IMR-90 (cell line): ENCODE measurements around the gene MLIP. TPM values are rescaled to one million over a fixed set of nuclear protein-coding genes. Genes with fewer than 3 reads are reported as not detected.

Source experiments
- ATAC-seq: fragments of 200-7000 bp; cut with Tn5 transposase; 2 replicates; pipeline ENCODE4 v1.9.1; 2020; ENCODE audit warnings: low read depth, mild to moderate bottlenecking, moderate library complexity
- BruUV-seq: library from RNA; stranded (reverse); fragments of 400-500 nt; replicated peaks from 2 replicates; lab custom pipeline; 2021; lab: Mats Ljungman, UMichigan
- CTCF ChIA-PET: fragments of 300-600 bp; formaldehyde crosslinking; extraction: SDS; loops from one replicate; lab custom pipeline; 2021; ENCODE audit warnings: antibody characterized with exemption; lab: Yijun Ruan, JAX
- POLR2A ChIA-PET: fragments of 300-600 bp; sonication (Branson Sonifier 250); formaldehyde crosslinking; loops from one replicate; lab custom pipeline; 2022; ENCODE audit warnings: antibody characterized with exemption; ENCODE audit not compliant: unreplicated experiment; lab: Charles Lee
- DNase-seq: peaks from one replicate; pipeline ENCODE4 v3.0.0; 2013
- H2AFZ ChIP-seq: replicated peaks from 2 replicates; pipeline ENCODE3; 2013; ENCODE audit warnings: low read length, mild to moderate bottlenecking; ENCODE audit not compliant: poor library complexity
- H2AK5ac ChIP-seq: 2 replicates; pipeline ENCODE4 v1.6.1; 2013; ENCODE audit warnings: low read depth, low read length, inconsistent platforms
- H2AK9ac ChIP-seq: replicated peaks from 2 replicates; pipeline ENCODE3; 2013; ENCODE audit warnings: mild to moderate bottlenecking, low read depth, low read length, moderate library complexity; ENCODE audit not compliant: poor library complexity
- H2BK120ac ChIP-seq: 2 replicates; pipeline ENCODE4 v1.6.1; 2013; ENCODE audit warnings: low read depth, low read length, inconsistent platforms
- H2BK15ac ChIP-seq: 3 replicates; pipeline ENCODE4 v1.6.1; 2013; ENCODE audit warnings: low read depth, low read length, inconsistent platforms
- H2BK20ac ChIP-seq: 2 replicates; pipeline ENCODE4 v1.6.1; 2013; ENCODE audit warnings: low read depth, mild to moderate bottlenecking, inconsistent platforms, low read length, moderate library complexity
- H2BK5ac ChIP-seq: 2 replicates; pipeline ENCODE4 v1.6.1; 2013; ENCODE audit warnings: mild to moderate bottlenecking, low read depth, low read length, inconsistent platforms; ENCODE audit not compliant: poor library complexity, severe bottlenecking
- H3K14ac ChIP-seq: replicated peaks from 2 replicates; pipeline ENCODE4 v1.6.1; 2013; ENCODE audit warnings: low read depth, low read length, inconsistent platforms
- H3K18ac ChIP-seq: 2 replicates; pipeline ENCODE4 v1.6.1; 2013; ENCODE audit warnings: low read depth, low read length, control low read depth
- H3K23ac ChIP-seq: 2 replicates; pipeline ENCODE4 v1.6.1; 2013; ENCODE audit warnings: low read depth, low read length, inconsistent platforms
- H3K27ac ChIP-seq: 2 replicates; pipeline ENCODE4 v1.5.1; 2013; ENCODE audit warnings: mild to moderate bottlenecking, control low read depth, low read length; ENCODE audit not compliant: insufficient read depth
- H3K27me3 ChIP-seq: 2 replicates; pipeline ENCODE4 v1.6.1; 2013; ENCODE audit warnings: low read length; ENCODE audit not compliant: control insufficient read depth, insufficient read depth
- H3K36me3 ChIP-seq: 2 replicates; pipeline ENCODE4 v1.6.1; 2013; ENCODE audit warnings: low read length, mixed read lengths; ENCODE audit not compliant: control insufficient read depth, insufficient read depth
- H3K4ac ChIP-seq: 2 replicates; pipeline ENCODE4 v1.6.1; 2013; ENCODE audit warnings: low read depth, low read length, inconsistent platforms
- H3K4me1 ChIP-seq: 2 replicates; pipeline ENCODE4 v1.6.1; 2013; ENCODE audit warnings: low read length, mixed read lengths; ENCODE audit not compliant: control insufficient read depth, insufficient read depth
- H3K4me2 ChIP-seq: 2 replicates; pipeline ENCODE4 v1.6.1; 2013; ENCODE audit warnings: low read depth, mild to moderate bottlenecking, control low read depth, low read length, moderate library complexity
- H3K4me3 ChIP-seq: 2 replicates; pipeline ENCODE4 v1.5.1; 2013; ENCODE audit warnings: low read depth, mild to moderate bottlenecking, control low read depth, low read length, moderate library complexity; ENCODE audit not compliant: insufficient read depth
- H3K56ac ChIP-seq: 2 replicates; pipeline ENCODE4 v1.6.1; 2013; ENCODE audit warnings: low read length, inconsistent platforms; ENCODE audit not compliant: insufficient read depth; ENCODE audit errors: extremely low read depth
- H3K79me1 ChIP-seq, 2 experiments: 2 replicates each; pipeline ENCODE4 v1.6.1; 2013; ENCODE audit warnings: low read length in 2 of 2, inconsistent platforms in 1 of 2, low read depth in 1 of 2
- H3K9ac ChIP-seq: 2 replicates; pipeline ENCODE4 v1.6.1; 2013; ENCODE audit warnings: low read depth, low read length, control low read depth
- H3K9me1 ChIP-seq: 2 replicates; pipeline ENCODE4 v1.6.1; 2013; ENCODE audit warnings: low read length, inconsistent platforms; ENCODE audit not compliant: insufficient read depth
- H3K9me3 ChIP-seq: 2 replicates; pipeline ENCODE4 v1.6.1; 2013; ENCODE audit warnings: low read length; ENCODE audit not compliant: control insufficient read depth, insufficient read depth
- H4K20me1 ChIP-seq: 2 replicates; pipeline ENCODE4 v1.6.1; 2013; ENCODE audit warnings: low read length, inconsistent platforms; ENCODE audit not compliant: insufficient read depth
- H4K5ac ChIP-seq: 2 replicates; pipeline ENCODE4 v1.6.1; 2013; ENCODE audit warnings: mild to moderate bottlenecking, low read depth, low read length, control low read depth
- H4K8ac ChIP-seq, 2 experiments: 2 replicates each; pipeline ENCODE4 v1.6.1; 2013; ENCODE audit warnings: low read depth in 2 of 2, low read length in 2 of 2, control low read depth in 1 of 2, inconsistent platforms in 1 of 2
- H4K91ac ChIP-seq: 2 replicates; pipeline ENCODE4 v1.6.1; 2013; ENCODE audit warnings: low read depth, low read length, inconsistent platforms; ENCODE audit not compliant: insufficient read depth
- BHLHE40 ChIP-seq: fragments of 150-350 bp; IDR thresholded peaks from 2 replicates; pipeline ENCODE4 v1.6.1; 2016; ENCODE audit warnings: mild to moderate bottlenecking, low read depth, low read length
- CEBPB ChIP-seq: IDR thresholded peaks from 2 replicates; pipeline ENCODE4 v1.6.1; 2012; ENCODE audit warnings: low read depth, low read length, improper control_type of control experiment
- CHD1 ChIP-seq: IDR thresholded peaks from 2 replicates; pipeline ENCODE4 v1.6.1; 2012; ENCODE audit warnings: low read depth, low read length, improper control_type of control experiment
- FOS ChIP-seq: fragments of 150-350 bp; IDR thresholded peaks from 2 replicates; pipeline ENCODE4 v1.6.1; 2016; ENCODE audit warnings: low read depth, low read length
- MAFK ChIP-seq: IDR thresholded peaks from 2 replicates; pipeline ENCODE4 v1.6.1; 2012; ENCODE audit warnings: low read depth, low read length, improper control_type of control experiment
- MAZ ChIP-seq: IDR thresholded peaks from 2 replicates; pipeline ENCODE4 v1.6.1; 2012; ENCODE audit warnings: low read depth, mild to moderate bottlenecking, low read length, improper control_type of control experiment, moderate library complexity, borderline replicate concordance
- MXI1 ChIP-seq: IDR thresholded peaks from 2 replicates; pipeline ENCODE4 v1.6.1; 2012; ENCODE audit warnings: low read depth, mild to moderate bottlenecking, low read length, moderate library complexity, borderline replicate concordance
- NFE2L2 ChIP-seq: fragments of 150-350 bp; IDR thresholded peaks from 2 replicates; pipeline ENCODE4 v1.6.1; 2016; ENCODE audit warnings: low read depth, mild to moderate bottlenecking, low read length
- POLR2A ChIP-seq: IDR thresholded peaks from 2 replicates; pipeline ENCODE4 v1.6.1; 2012; ENCODE audit warnings: mild to moderate bottlenecking, low read depth, low read length
- RAD21 ChIP-seq: IDR thresholded peaks from 2 replicates; pipeline ENCODE4 v1.6.1; 2012; ENCODE audit warnings: low read length, improper control_type of control experiment
- RCOR1 ChIP-seq: IDR thresholded peaks from 2 replicates; pipeline ENCODE4 v1.6.1; 2012; ENCODE audit warnings: mild to moderate bottlenecking, low read length, improper control_type of control experiment; ENCODE audit not compliant: insufficient replicate concordance
- RFX5 ChIP-seq: IDR thresholded peaks from 2 replicates; pipeline ENCODE4 v1.8.0; 2012; ENCODE audit warnings: low read depth, mild to moderate bottlenecking, low read length, moderate library complexity
- SMC3 ChIP-seq: fragments of 150-350 bp; IDR thresholded peaks from 2 replicates; pipeline ENCODE4 v1.6.1; 2016; ENCODE audit warnings: low read depth, mild to moderate bottlenecking, antibody characterized with exemption, low read length, moderate library complexity
- WGBS, 2 experiments: methylation state at CpG; one replicate each; pipeline versions ENCODE4 v1.1.5 to v1.1.7; 2013; ENCODE audit warnings: missing lambda C conversion rate in 2 of 2; ENCODE audit not compliant: insufficient read length in 1 of 2; ENCODE audit errors: extremely low coverage in 2 of 2; 5-methylcytosine and 5-hydroxymethylcytosine counted together
- dilution Hi-C: fragments of 300-500 bp; cut with HindIII; formaldehyde crosslinking; loops from one replicate; pipeline ENCODE4 v1.14.3; 2018; ENCODE audit warnings: low sequenced_read_pairs; ENCODE audit not compliant: unreplicated experiment
- in situ Hi-C: fragments of 300-500 bp; cut with MboI; formaldehyde crosslinking; loops from 3 replicates; pipeline ENCODE4 v1.14.3; 2019; ENCODE audit warnings: low sequenced_read_pairs, inconsistent platforms, mixed read lengths
- intact Hi-C: fragments of 100-400 bp; cut with micrococcal nuclease; formaldehyde crosslinking; loops from 2 replicates; pipeline ENCODE4 v1.10.0; 2022
- polyA plus RNA-seq, 3 experiments: library from polyadenylated mRNA; depleted of rRNA; stranded (reverse); fragments of >200 nt; gene quantifications; 2 replicates each; pipeline ENCODE4 v1.2.3, GENCODE V29; 2012; ENCODE audit warnings: low replicate concordance in 1 of 3
- total RNA-seq: library from RNA; depleted of rRNA; stranded (reverse); fragments of >200 nt; gene quantifications from 2 replicates; pipeline ENCODE4 v1.2.3, GENCODE V29; 2012
- TF ChIP-seq, protein P1 (sequence below): fragments of 150-350 bp; IDR thresholded peaks from 2 replicates; pipeline ENCODE4 v1.6.1; 2017; ENCODE audit warnings: mild to moderate bottlenecking, antibody characterized with exemption, low read length, low read depth
- TF ChIP-seq, protein P2 (sequence below): fragments of 150-350 bp; IDR thresholded peaks from 2 replicates; pipeline ENCODE4 v1.6.1; 2016; ENCODE audit warnings: low read depth, mild to moderate bottlenecking, low read length, moderate library complexity, borderline replicate concordance
- TF ChIP-seq, protein P3 (sequence below): conservative IDR thresholded peaks from 2 replicates; pipeline ENCODE4 v1.5.1; 2012; ENCODE audit warnings: mild to moderate bottlenecking, low read depth, low read length, improper control_type of control experiment

The MLIP gene
- total and polyA plus RNA-seq, 2 of the 4 experiments (the other 2 are of a cell fraction), result not detected

DNA sequence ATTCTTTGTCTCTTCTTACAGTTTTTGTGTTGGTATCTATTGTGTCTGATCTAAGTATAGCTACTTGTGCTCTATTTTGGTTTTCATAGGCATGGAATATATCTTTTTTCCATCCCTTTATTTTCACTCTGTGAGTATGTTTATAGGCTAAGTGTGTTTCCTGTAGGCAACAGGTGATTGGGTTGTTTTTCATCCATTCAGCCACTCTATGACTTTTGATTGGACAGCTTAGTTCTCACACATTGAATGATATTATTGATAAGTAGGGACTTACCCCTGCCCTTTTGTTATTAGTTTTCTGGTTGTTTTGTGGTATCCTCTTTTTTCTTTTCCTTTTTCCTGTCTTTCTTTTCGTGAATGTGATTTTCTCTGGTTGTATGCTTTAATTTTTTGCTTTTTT lies 67.9 kb downstream of the MLIP start:
- Histone ChIP-seq H2AK9ac (no peak overlapping the region), H4K5ac (no peak overlapping the region), H2BK20ac (no peak overlapping the region), H3K23ac (no peak overlapping the region), H2AFZ (no peak overlapping the region), H3K9ac (no peak overlapping the region), H3K4ac (no peak overlapping the region), H4K91ac (no peak overlapping the region), H3K9me3 (no peaks in the 10 kb centered on the region), H3K56ac (no peak overlapping the region), H4K8ac (no peak overlapping the region), H2AK5ac (no peak overlapping the region), H3K9me1 (no peaks in the 10 kb centered on the region), H3K4me2 (no peak overlapping the region), H3K4me3 (no peak overlapping the region), H3K36me3 (no peaks in the 10 kb centered on the region), H3K27ac (no peak overlapping the region), H2BK5ac (no peak overlapping the region), H3K27me3 (no peaks in the 10 kb centered on the region), H3K18ac (no peak overlapping the region), H2BK15ac (no peak overlapping the region), H3K4me1 (no peaks in the 10 kb centered on the region), H4K20me1 (no peaks in the 10 kb centered on the region), H3K79me1 (no peaks in the 10 kb centered on the region), H2BK120ac (no peak overlapping the region), H3K14ac (no peak overlapping the region)
- ATAC-seq (no peak), DNase-seq (no peak)
- BruUV-seq, result no TSS peak
- intact Hi-C loops, result no loop called here
- WGBS, 2 experiments, result no CpG with 5 or more reads among the region's 1 CpG
- TF ChIP-seq MXI1, result no peak
- TF ChIP-seq RAD21, result no peak
- TF ChIP-seq MAFK, result no peak
- TF ChIP-seq CHD1, result no peak
- TF ChIP-seq, protein P1, sequence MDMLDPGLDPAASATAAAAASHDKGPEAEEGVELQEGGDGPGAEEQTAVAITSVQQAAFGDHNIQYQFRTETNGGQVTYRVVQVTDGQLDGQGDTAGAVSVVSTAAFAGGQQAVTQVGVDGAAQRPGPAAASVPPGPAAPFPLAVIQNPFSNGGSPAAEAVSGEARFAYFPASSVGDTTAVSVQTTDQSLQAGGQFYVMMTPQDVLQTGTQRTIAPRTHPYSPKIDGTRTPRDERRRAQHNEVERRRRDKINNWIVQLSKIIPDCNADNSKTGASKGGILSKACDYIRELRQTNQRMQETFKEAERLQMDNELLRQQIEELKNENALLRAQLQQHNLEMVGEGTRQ, result no peak
- no peak for TF ChIP-seq CEBPB
- no peak for TF ChIP-seq SMC3
- no peak for TF ChIP-seq MAZ
- TF ChIP-seq NFE2L2, result no peak
- no peak for TF ChIP-seq RCOR1
- TF ChIP-seq RFX5, result no peak
- no peak for TF ChIP-seq BHLHE40
- TF ChIP-seq, protein P2, sequence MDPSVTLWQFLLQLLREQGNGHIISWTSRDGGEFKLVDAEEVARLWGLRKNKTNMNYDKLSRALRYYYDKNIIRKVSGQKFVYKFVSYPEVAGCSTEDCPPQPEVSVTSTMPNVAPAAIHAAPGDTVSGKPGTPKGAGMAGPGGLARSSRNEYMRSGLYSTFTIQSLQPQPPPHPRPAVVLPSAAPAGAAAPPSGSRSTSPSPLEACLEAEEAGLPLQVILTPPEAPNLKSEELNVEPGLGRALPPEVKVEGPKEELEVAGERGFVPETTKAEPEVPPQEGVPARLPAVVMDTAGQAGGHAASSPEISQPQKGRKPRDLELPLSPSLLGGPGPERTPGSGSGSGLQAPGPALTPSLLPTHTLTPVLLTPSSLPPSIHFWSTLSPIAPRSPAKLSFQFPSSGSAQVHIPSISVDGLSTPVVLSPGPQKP, result no peak
- TF ChIP-seq FOS, result no peak
- TF ChIP-seq, protein P3, sequence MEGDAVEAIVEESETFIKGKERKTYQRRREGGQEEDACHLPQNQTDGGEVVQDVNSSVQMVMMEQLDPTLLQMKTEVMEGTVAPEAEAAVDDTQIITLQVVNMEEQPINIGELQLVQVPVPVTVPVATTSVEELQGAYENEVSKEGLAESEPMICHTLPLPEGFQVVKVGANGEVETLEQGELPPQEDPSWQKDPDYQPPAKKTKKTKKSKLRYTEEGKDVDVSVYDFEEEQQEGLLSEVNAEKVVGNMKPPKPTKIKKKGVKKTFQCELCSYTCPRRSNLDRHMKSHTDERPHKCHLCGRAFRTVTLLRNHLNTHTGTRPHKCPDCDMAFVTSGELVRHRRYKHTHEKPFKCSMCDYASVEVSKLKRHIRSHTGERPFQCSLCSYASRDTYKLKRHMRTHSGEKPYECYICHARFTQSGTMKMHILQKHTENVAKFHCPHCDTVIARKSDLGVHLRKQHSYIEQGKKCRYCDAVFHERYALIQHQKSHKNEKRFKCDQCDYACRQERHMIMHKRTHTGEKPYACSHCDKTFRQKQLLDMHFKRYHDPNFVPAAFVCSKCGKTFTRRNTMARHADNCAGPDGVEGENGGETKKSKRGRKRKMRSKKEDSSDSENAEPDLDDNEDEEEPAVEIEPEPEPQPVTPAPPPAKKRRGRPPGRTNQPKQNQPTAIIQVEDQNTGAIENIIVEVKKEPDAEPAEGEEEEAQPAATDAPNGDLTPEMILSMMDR, result no peak
- no peak for TF ChIP-seq POLR2A
- ChIA-PET CTCF (no interaction called here), POLR2A (no interaction called here)
- dilution Hi-C loops, result no loop called here
- in situ Hi-C loops, result no loop called here
